ENCODE data around the gene BCL11B.

The BCL11B gene

GRCh38 chr14:99248761-99249171 is 23.2 kb downstream of the BCL11B start:
- TF ChIP-seq CTCF (IDR thresholded peaks at IDR 0.05), result no peak

GRCh38 chr14:99247772-99248171 is 24.2 kb downstream of the BCL11B start:
- TF ChIP-seq CTCF (IDR thresholded peaks at IDR 0.05), result no peak

GRCh38 chr14:99247101-99247729 is 24.8 kb downstream of the BCL11B start:
- no peak for TF ChIP-seq CTCF (IDR thresholded peaks at IDR 0.05)

GRCh38 chr14:99246536-99247097 is 25.4 kb downstream of the BCL11B start:
- no peak for TF ChIP-seq CTCF (IDR thresholded peaks at IDR 0.05)

DNA sequence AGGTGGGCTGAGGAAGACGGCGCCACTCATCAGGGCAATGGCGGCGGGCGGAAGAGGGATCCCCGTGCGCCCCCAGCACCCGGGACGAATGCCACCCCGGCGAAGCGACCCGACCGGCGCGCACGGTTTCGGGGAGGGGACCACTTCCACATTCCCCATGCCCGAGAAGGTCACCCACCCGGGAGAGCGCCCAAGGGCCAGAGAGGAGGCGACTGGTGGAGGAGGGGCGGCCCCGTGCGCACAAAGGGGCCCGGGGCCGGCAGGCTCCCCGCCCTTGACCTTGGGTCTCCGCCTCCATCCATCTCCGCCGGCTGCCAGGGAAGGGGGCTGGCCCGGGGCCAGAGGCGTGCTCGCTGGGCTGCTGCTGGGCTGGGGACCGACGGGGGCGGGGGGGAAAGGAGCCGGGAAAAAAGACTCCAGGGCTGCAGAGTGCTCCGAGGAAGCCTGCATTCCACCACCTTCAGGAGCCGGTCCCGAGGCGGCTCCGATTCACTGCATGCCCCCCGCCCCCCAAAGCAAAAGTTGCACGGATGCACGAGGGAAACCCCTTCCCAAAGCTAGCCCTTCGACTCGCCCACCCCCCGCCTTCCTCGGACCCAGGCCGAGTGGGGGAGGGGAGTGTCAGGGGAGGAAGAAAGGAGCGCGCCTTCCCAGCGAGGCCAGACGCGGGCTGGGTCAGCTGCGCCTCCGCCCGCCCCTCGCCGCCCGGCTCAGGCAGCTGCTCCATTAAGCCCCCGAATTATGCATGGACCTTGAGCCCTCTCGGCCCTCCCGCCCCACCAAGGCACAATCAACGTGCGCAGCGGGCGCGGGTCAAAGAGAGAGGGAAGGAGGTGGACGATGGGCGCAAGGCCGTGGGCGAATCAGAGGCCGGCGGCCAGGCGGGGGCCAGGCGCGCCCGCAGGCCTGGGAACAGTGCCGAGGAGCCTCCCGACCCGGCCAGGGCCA is 26.2 kb downstream of the BCL11B start:
- no peak for TF ChIP-seq CTCF (IDR thresholded peaks at IDR 0.05)

- no peak for TF ChIP-seq CTCF (IDR thresholded peaks at IDR 0.05)
Measured at GRCh38 chr14:99244941-99245563, 26.9 kb downstream of the BCL11B start.

GRCh38 chr14:99244367-99244901 is 27.6 kb downstream of the BCL11B start:
- no peak for TF ChIP-seq CTCF (IDR thresholded peaks at IDR 0.05)

Data from LNCAP (cell line).